ENCODE results near the gene ERMAP. TPM values are rescaled to one million over a fixed set of nuclear protein-coding genes. Genes with fewer than 3 reads are reported as not detected.
A peak's percentile ranks its signal among the peaks of the same experiment; 100 is the strongest.
"Not testable (repeated sequence)": the region's sequence is repeated elsewhere in the genome, so short reads cannot be mapped to it uniquely, and the experiment has no call there.

Gene ERMAP
- polyA plus RNA-seq, 1 donor: 21.8 TPM

DNA sequence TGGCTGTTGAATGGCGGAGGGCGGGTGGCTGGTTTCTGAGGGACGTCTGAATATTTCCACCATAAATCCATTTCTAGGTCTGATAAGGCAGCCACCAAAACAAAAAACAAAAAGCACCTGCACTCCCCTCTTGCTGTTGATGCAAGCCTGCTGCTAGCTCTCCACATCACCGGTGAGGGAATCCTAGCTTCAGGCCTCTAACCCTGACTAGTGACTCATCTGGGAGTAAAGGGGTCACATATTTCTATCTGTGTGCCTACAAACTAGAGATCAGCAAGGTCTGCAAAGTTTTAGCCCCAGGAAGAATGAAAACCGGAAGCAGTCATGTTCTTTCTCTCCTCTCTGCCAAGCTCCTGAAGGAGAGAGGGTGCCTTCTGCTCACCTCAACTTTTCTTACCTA, 10.3 kb upstream of the ERMAP start:
- H3K27ac ChIP-seq (ENCODE audit: low read length): no peak overlapping the region
- no peaks in the 10 kb centered on the region for H3K4me1 ChIP-seq (ENCODE audit: control insufficient read depth, insufficient read depth, low read length)
- no peak for DNase-seq
- WGBS (ENCODE audit: insufficient coverage, low lambda C conversion rate): no CpG with 5 or more reads among the region's 5 CpGs
- H3K36me3 ChIP-seq (ENCODE audit: control insufficient read depth, insufficient read depth, low read length): peaks cover 12% of the 10 kb centered on the region
- no peak overlapping the region for H3K4me3 ChIP-seq (ENCODE audit: low read length)
- H3K9me3 ChIP-seq (ENCODE audit: control insufficient read depth, low read depth, low read length): peaks cover 2% of the 10 kb centered on the region
- no peaks in the 10 kb centered on the region for H3K27me3 ChIP-seq (ENCODE audit: control insufficient read depth, insufficient read depth, low read length)

DNA sequence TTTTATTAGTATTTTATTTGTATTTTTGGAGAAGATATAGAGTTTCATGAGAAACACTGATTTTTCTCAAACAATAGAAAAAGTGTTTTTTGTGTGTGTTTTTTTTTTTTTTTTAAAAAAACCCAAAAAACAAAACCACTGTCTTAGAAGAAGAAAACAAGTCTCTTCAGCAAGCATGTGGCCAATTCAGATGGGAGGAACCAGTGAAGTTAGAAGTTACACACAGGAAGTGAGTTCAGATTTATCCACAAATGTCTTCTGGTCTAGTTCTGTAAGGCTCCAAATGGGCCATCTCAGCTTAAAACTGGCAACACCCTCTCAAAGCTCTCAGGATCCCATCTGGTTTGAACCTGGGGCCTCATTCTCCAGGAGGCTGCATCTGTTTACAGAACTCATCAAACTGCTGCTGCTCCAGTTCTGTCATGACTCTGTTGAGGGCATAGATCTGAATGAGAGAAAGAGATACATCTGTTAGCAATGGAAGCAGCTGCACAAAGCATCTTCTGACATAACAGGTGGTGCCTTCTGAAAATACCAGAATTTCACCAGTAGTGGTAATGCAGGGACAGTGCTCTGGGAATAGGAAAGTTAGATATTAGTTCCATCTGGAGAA, 9.8 kb upstream of the ERMAP start:
- Histone ChIP-seq H3K4me3 (ENCODE audit: low read length) (no peak overlapping the region), H3K27me3 (ENCODE audit: control insufficient read depth, insufficient read depth, low read length) (no peaks in the 10 kb centered on the region), H3K9me3 (ENCODE audit: control insufficient read depth, low read depth, low read length) (peaks cover 2% of the 10 kb centered on the region), H3K27ac (ENCODE audit: low read length) (no peak overlapping the region), H3K4me1 (ENCODE audit: control insufficient read depth, insufficient read depth, low read length) (no peaks in the 10 kb centered on the region), H3K36me3 (ENCODE audit: control insufficient read depth, insufficient read depth, low read length) (peaks cover 12% of the 10 kb centered on the region)
- no peak for DNase-seq

DNA sequence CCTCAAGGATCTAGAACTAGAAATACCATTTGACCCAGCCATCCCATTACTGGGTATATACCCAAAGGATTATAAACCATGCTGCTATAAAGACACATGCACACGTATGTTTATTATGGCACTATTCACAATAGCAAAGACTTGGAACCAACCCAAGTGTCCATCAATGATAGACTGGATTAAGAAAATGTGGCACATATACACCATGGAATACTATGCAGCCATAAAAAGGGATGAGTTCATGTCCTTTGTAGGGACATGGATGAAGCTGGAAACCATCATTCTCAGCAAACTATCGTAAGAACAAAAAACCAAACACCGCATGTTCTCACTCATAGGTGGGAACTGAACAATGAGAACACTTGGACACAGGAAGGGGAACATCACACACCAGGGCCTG, 2.1 kb upstream of the ERMAP start:
- H3K4me3 ChIP-seq (ENCODE audit: low read length): not testable (repeated sequence)

DNA sequence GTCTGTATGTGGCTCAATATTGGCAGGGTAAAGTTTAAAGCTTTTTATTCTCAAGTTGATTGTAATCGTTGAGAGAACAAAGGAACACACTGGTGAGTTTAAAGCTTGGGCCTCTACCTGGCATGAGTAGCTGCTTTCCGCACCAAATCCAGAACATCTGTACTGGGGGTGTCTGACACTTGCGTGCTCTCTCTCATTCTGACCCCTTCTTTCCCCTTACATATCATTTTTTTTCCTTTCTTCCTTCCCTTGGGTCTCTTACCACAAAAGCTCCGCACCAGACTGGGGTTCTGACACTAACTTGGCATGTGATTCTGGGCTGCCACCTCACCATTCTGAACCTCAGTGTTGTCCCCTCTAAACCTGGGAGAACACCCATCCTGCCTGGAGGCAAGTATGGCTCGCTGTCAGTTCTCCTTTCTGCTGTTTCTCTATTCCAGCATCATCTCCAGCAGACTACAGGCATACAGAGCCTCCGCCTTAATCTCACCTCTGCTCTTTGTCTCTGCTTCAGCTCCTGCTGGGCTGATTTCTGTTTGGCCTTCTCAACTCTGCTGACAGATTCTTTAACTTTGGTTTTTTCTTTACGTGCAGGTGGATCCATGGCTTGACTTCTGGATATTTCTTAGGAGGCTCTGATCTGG, 859 bp upstream of the ERMAP start:
- Histone ChIP-seq H3K36me3 (ENCODE audit: control insufficient read depth, insufficient read depth, low read length) (peaks cover 2% of the 10 kb centered on the region), H3K4me3 (ENCODE audit: low read length) (peak overlapping the region; percentile 73), H3K4me1 (ENCODE audit: control insufficient read depth, insufficient read depth, low read length) (peaks cover 3% of the 10 kb centered on the region), H3K27me3 (ENCODE audit: control insufficient read depth, insufficient read depth, low read length) (no peaks in the 10 kb centered on the region), H3K9me3 (ENCODE audit: control insufficient read depth, low read depth, low read length) (no peaks in the 10 kb centered on the region), H3K27ac (ENCODE audit: low read length) (peak overlapping the region; percentile 98)
- DNase-seq: no peak
- 83% methylated on average over 2 of the region's 7 CpGs for WGBS (ENCODE audit: insufficient coverage, low lambda C conversion rate)

More for the DNA sequence above, 2.1 kb upstream of the ERMAP start:
- H3K9me3 ChIP-seq (ENCODE audit: control insufficient read depth, low read depth, low read length); H3K4me1 ChIP-seq (ENCODE audit: control insufficient read depth, insufficient read depth, low read length); H3K36me3 ChIP-seq (ENCODE audit: control insufficient read depth, insufficient read depth, low read length); H3K27ac ChIP-seq (ENCODE audit: low read length); H3K27me3 ChIP-seq (ENCODE audit: control insufficient read depth, insufficient read depth, low read length); DNase-seq: not testable (repeated sequence)
- WGBS (ENCODE audit: insufficient coverage, low lambda C conversion rate): no CpG with 5 or more reads among the region's 3 CpGs

DNA sequence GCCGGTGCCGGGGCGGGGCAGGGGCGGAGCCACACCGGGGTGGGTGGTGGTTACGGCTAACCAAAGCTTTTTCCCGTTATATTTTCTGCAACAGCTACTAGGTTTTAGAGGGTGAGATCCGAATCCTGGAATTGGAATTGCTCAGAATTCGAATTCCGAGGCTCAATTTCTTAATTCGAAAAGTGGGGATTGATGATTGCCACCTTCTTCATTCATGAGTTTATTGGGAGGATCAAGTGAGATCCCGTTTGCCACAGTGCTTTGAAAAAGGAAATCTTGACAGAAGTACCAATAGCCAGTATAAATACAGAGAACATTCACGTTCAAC, 482 bp downstream of the ERMAP start:
- H3K27ac ChIP-seq (ENCODE audit: low read length): no peak overlapping the region
- H3K4me1 ChIP-seq (ENCODE audit: control insufficient read depth, insufficient read depth, low read length): peaks cover 3% of the 10 kb centered on the region
- DNase-seq: peak in 1 of 2 donors; percentile 4
- peak overlapping the region; percentile 37 for H3K4me3 ChIP-seq (ENCODE audit: low read length)
- H3K27me3 ChIP-seq (ENCODE audit: control insufficient read depth, insufficient read depth, low read length): no peaks in the 10 kb centered on the region
- no peaks in the 10 kb centered on the region for H3K36me3 ChIP-seq (ENCODE audit: control insufficient read depth, insufficient read depth, low read length)
- H3K9me3 ChIP-seq (ENCODE audit: control insufficient read depth, low read depth, low read length): no peaks in the 10 kb centered on the region
- WGBS (ENCODE audit: insufficient coverage, low lambda C conversion rate): 0% methylated on average over 2 of the region's 13 CpGs

DNA sequence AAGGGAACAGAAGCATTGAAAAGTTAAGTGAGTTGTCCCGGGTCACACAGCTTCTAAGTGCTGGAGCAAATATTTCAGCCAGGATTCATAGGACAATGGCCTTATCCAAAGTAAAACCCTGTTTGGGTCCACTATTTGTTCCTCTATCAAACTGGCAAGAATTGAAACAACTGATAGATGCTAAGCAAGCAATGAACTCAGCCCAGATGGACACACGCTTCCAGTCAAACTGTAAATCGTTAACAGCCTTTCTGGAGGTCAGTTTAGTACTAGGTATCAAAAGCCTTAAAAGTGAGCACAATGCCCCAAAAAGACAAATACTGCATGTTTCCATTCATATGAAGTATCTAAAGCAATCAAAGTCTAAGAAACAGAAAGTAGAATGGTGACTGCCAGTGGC, 1.1 kb downstream of the ERMAP start:
- Histone ChIP-seq H3K27ac (ENCODE audit: low read length) (no peak overlapping the region), H3K27me3 (ENCODE audit: control insufficient read depth, insufficient read depth, low read length) (no peaks in the 10 kb centered on the region), H3K36me3 (ENCODE audit: control insufficient read depth, insufficient read depth, low read length) (no peaks in the 10 kb centered on the region), H3K4me3 (ENCODE audit: low read length) (no peak overlapping the region), H3K9me3 (ENCODE audit: control insufficient read depth, low read depth, low read length) (no peaks in the 10 kb centered on the region), H3K4me1 (ENCODE audit: control insufficient read depth, insufficient read depth, low read length) (peaks cover 3% of the 10 kb centered on the region)
- no CpG with 5 or more reads among the region's 3 CpGs for WGBS (ENCODE audit: insufficient coverage, low lambda C conversion rate)
- no peak for DNase-seq

DNA sequence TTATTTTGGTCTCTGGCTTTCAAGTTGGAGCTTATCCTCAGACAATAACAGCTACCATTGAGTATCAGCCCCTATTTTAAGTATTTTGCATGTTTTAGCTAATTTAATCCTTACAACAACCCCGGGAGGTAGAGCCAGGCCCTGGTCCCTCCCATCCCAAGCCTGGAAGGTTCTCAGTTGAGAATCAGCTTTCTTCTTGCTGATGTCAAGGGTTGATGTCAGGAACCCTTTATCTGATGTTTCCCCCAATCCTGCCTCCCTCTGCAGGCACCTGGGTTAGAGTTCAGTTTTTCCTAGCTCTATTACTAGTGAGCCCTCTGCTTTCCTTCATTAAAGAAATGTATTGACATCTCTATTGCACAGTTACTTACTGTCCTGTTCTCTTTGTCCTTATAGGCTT, 3.9 kb downstream of the ERMAP start:
- Histone ChIP-seq H3K27ac (ENCODE audit: low read length) (no peak overlapping the region), H3K27me3 (ENCODE audit: control insufficient read depth, insufficient read depth, low read length) (no peaks in the 10 kb centered on the region), H3K4me1 (ENCODE audit: control insufficient read depth, insufficient read depth, low read length) (peaks cover 5% of the 10 kb centered on the region), H3K4me3 (ENCODE audit: low read length) (no peak overlapping the region), H3K36me3 (ENCODE audit: control insufficient read depth, insufficient read depth, low read length) (no peaks in the 10 kb centered on the region), H3K9me3 (ENCODE audit: control insufficient read depth, low read depth, low read length) (no peaks in the 10 kb centered on the region)
- no CpG with 5 or more reads among the region's 1 CpG for WGBS (ENCODE audit: insufficient coverage, low lambda C conversion rate)
- no peak for DNase-seq

DNA sequence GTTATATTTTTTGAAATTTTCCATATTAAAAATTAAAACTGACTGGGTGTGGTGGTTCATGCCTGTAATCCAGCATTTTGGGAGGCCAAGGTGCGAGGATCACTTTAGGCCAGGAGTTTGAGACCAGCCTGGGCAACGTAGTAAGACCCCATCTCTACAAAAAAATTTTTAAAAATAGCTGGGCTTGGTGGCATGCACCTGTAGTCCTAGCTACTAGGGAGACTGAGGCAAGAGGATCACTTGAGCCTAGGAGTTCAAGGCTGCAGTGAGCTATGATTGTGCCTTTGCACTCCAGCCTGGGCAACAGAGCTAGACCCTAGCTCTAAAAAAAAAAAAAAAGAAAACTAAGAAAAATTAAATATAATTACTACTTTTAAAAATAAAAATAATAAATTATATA, 4.8 kb downstream of the ERMAP start:
- DNase-seq: no peak

DNA sequence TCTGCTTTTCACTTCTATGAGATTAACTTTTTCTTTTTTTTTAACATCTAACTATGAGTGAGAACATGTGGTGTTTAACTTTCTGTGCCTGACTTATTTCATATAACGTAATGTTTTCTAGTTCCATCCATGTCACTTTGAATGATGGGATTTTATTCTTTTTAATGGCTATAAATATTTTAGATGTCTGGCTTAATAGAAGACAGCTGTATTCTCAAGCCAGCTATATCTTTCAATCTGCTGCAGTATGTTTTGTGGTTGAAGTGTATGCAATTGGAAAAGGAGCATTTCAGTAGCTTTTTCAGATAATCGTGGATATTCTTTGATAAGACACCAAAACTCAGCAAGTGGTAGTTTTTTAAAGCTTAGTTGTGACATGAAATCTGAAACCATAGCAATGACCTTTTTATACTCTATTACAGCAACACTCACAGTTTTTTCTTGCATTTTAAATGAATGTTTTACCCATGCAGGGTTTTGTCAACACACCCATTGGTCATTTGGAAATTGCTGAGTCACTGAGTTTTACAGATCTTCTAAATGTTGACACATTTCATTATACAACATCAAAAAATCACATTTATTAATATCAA, 6.0 kb downstream of the ERMAP start:
- no peak overlapping the region for H3K4me3 ChIP-seq (ENCODE audit: low read length)
- no peaks in the 10 kb centered on the region for H3K9me3 ChIP-seq (ENCODE audit: control insufficient read depth, low read depth, low read length)
- H3K27me3 ChIP-seq (ENCODE audit: control insufficient read depth, insufficient read depth, low read length): no peaks in the 10 kb centered on the region
- no peaks in the 10 kb centered on the region for H3K36me3 ChIP-seq (ENCODE audit: control insufficient read depth, insufficient read depth, low read length)
- WGBS (ENCODE audit: insufficient coverage, low lambda C conversion rate): 100% methylated on average over 2 of the region's 2 CpGs
- no peak for DNase-seq
- peaks cover 3% of the 10 kb centered on the region for H3K4me1 ChIP-seq (ENCODE audit: control insufficient read depth, insufficient read depth, low read length)
- H3K27ac ChIP-seq (ENCODE audit: low read length): no peak overlapping the region

More for the DNA sequence above, 4.8 kb downstream of the ERMAP start:
- WGBS (ENCODE audit: insufficient coverage, low lambda C conversion rate): no CpG with 5 or more reads among the region's 2 CpGs
- Histone ChIP-seq H3K4me1 (ENCODE audit: control insufficient read depth, insufficient read depth, low read length) (peaks cover 3% of the 10 kb centered on the region), H3K4me3 (ENCODE audit: low read length) (no peak overlapping the region), H3K27me3 (ENCODE audit: control insufficient read depth, insufficient read depth, low read length) (no peaks in the 10 kb centered on the region), H3K36me3 (ENCODE audit: control insufficient read depth, insufficient read depth, low read length) (no peaks in the 10 kb centered on the region), H3K27ac (ENCODE audit: low read length) (no peak overlapping the region), H3K9me3 (ENCODE audit: control insufficient read depth, low read depth, low read length) (no peaks in the 10 kb centered on the region)

DNA sequence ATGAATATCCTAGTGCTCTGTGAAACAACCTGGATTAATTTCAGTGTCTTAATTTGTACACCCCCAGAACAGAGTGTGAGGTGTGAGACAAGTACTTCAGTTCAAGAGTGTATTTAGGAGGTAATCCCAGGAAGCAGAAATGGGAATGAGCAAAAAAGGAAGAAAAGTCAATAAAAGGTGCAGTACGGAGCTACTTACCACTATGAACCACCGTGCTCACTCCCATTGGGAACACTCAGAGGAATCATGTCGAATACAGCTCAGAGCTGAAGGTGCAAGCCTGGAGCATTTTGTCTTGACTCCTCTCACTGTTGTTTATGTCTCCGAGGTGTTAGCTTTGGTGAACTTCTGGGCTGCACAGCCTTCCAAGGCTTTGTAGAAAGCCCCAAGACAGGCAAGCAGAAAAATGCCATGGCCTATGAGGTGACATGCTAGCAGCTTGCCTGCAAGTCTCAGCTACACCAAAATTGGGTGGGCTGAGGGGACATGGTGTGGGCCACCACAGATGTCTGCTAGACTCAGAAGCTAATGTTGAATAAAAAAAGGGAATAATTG, 7.6 kb downstream of the ERMAP start:
- H3K27me3 ChIP-seq (ENCODE audit: control insufficient read depth, insufficient read depth, low read length): no peaks in the 10 kb centered on the region
- H3K36me3 ChIP-seq (ENCODE audit: control insufficient read depth, insufficient read depth, low read length): no peaks in the 10 kb centered on the region
- WGBS (ENCODE audit: insufficient coverage, low lambda C conversion rate): no CpG with 5 or more reads among the region's 4 CpGs

More for the DNA sequence above, 7.6 kb downstream of the ERMAP start:
- Histone ChIP-seq H3K27ac (ENCODE audit: low read length) (no peak overlapping the region), H3K4me3 (ENCODE audit: low read length) (no peak overlapping the region), H3K9me3 (ENCODE audit: control insufficient read depth, low read depth, low read length) (no peaks in the 10 kb centered on the region), H3K4me1 (ENCODE audit: control insufficient read depth, insufficient read depth, low read length) (peaks cover 3% of the 10 kb centered on the region)
- no peak for DNase-seq
